WTC11 (cell line): ENCODE data around the gene ARHGEF39. TPM values are rescaled to one million over a fixed set of nuclear protein-coding genes. Genes with fewer than 3 reads are reported as not detected.
A peak's percentile ranks its signal among the peaks of the same experiment; 100 is the strongest.

ENCODE experiments used
- ATAC-seq: fragments of 200-7000 bp; cut with Tn5 transposase; 2 replicates; pipeline ENCODE4 v1.10.0; 2021; ENCODE audit warnings: mild to moderate bottlenecking, moderate library complexity
- CTCF ChIA-PET: fragments of 300-600 bp; sonication (Branson Sonifier 250); formaldehyde crosslinking; loops from one replicate; lab custom pipeline; 2021; ENCODE audit warnings: antibody characterized with exemption; lab: Charles Lee
- POLR2A ChIA-PET: fragments of 350-600 bp; sonication (Branson Sonifier 250); formaldehyde crosslinking; loops from one replicate; lab custom pipeline; 2021; ENCODE audit warnings: antibody characterized with exemption; lab: Charles Lee
- DNase-seq: peaks from one replicate; pipeline ENCODE4 v3.0.0; 2021; ENCODE audit warnings: low spot score
- H3K27ac Mint-ChIP-seq: 2 replicates; pipeline ENCODE4 v1.8.0; 2021; ENCODE audit warnings: mixed read lengths
- H3K27me3 Mint-ChIP-seq: 2 replicates; pipeline ENCODE4 v1.8.0; 2021; ENCODE audit warnings: low read depth, mild to moderate bottlenecking, moderate library complexity, mixed read lengths
- H3K36me3 Mint-ChIP-seq: 2 replicates; pipeline ENCODE4 v1.8.0; 2021; ENCODE audit warnings: mixed read lengths
- H3K4me1 Mint-ChIP-seq: 2 replicates; pipeline ENCODE4 v1.8.0; 2022; ENCODE audit warnings: mixed read lengths
- H3K4me3 Mint-ChIP-seq: 2 replicates; pipeline ENCODE4 v1.8.0; 2021; ENCODE audit warnings: mild to moderate bottlenecking, moderate library complexity, mixed read lengths
- H3K9me3 Mint-ChIP-seq: 2 replicates; pipeline ENCODE4 v1.8.0; 2021; ENCODE audit warnings: mixed read lengths
- ELF4 ChIP-seq: sonication (generic); formaldehyde crosslinking; IDR thresholded peaks from 2 replicates; pipeline ENCODE4 v1.8.1; 2022; ENCODE audit warnings: low read depth, mild to moderate bottlenecking, moderate library complexity, missing genetic modification reagents
- FOXK1 ChIP-seq: sonication (generic); formaldehyde crosslinking; IDR thresholded peaks from 2 replicates; pipeline ENCODE4 v1.8.0; 2022; ENCODE audit warnings: mild to moderate bottlenecking, moderate library complexity, missing genetic modification reagents
- FOXP1 ChIP-seq: sonication (generic); formaldehyde crosslinking; IDR thresholded peaks from 2 replicates; pipeline ENCODE4 v1.8.0; 2022; ENCODE audit warnings: missing genetic modification reagents, mild to moderate bottlenecking, moderate library complexity, borderline replicate concordance
- GABPB1 ChIP-seq: sonication (generic); formaldehyde crosslinking; IDR thresholded peaks from 2 replicates; pipeline ENCODE4 v1.8.1; 2023; ENCODE audit warnings: mild to moderate bottlenecking, missing genetic modification reagents
- GTF2I ChIP-seq: fragments of 250-450 bp; sonication (Bioruptor Pico); conservative IDR thresholded peaks from 2 replicates; pipeline ENCODE4 v1.4.0; 2021; ENCODE audit warnings: mild to moderate bottlenecking
- IRF2 ChIP-seq: sonication (generic); formaldehyde crosslinking; IDR thresholded peaks from 2 replicates; pipeline ENCODE4 v1.8.0; 2022; ENCODE audit warnings: low read depth, missing genetic modification reagents, borderline replicate concordance
- JUN ChIP-seq: sonication (generic); formaldehyde crosslinking; IDR thresholded peaks from 2 replicates; pipeline ENCODE4 v1.8.0; 2023; ENCODE audit warnings: mild to moderate bottlenecking, missing genetic modification reagents
- RELA ChIP-seq: sonication (generic); formaldehyde crosslinking; IDR thresholded peaks from 2 replicates; pipeline ENCODE4 v1.8.1; 2022; ENCODE audit warnings: missing genetic modification reagents, mild to moderate bottlenecking, borderline replicate concordance
- SMAD3 ChIP-seq: sonication (generic); formaldehyde crosslinking; IDR thresholded peaks from 2 replicates; pipeline ENCODE4 v1.8.0; 2022; ENCODE audit warnings: missing genetic modification reagents, mild to moderate bottlenecking, borderline replicate concordance
- SP1 ChIP-seq: sonication (generic); formaldehyde crosslinking; conservative IDR thresholded peaks from 2 replicates; pipeline ENCODE4 v1.8.1; 2022; ENCODE audit warnings: missing genetic modification reagents
- TCF7 ChIP-seq: sonication (generic); formaldehyde crosslinking; IDR thresholded peaks from 2 replicates; pipeline ENCODE4 v1.8.0; 2022; ENCODE audit warnings: mild to moderate bottlenecking, low read depth, missing genetic modification reagents, moderate library complexity
- ZNF121 ChIP-seq: sonication (generic); formaldehyde crosslinking; IDR thresholded peaks from 2 replicates; pipeline ENCODE4 v1.8.0; 2023; ENCODE audit warnings: missing genetic modification reagents
- ZNF138 ChIP-seq: sonication (generic); formaldehyde crosslinking; conservative IDR thresholded peaks from 2 replicates; pipeline ENCODE4 v1.8.1; 2022; ENCODE audit warnings: mild to moderate bottlenecking, moderate library complexity, missing genetic modification reagents
- ZNF263 ChIP-seq: sonication (generic); formaldehyde crosslinking; IDR thresholded peaks from 2 replicates; pipeline ENCODE4 v1.8.1; 2022; ENCODE audit warnings: low read depth, mild to moderate bottlenecking, moderate library complexity, missing genetic modification reagents
- ZNF317 ChIP-seq: sonication (generic); formaldehyde crosslinking; IDR thresholded peaks from 2 replicates; pipeline ENCODE4 v1.8.1; 2023; ENCODE audit warnings: low read depth, mild to moderate bottlenecking, moderate library complexity, missing genetic modification reagents, borderline replicate concordance
- total RNA-seq: library from RNA; stranded (reverse); gene quantifications from 3 replicates; pipeline ENCODE4 v1.2.3, GENCODE V29; 2021
- TF ChIP-seq, protein P1 (sequence below): sonication (generic); formaldehyde crosslinking; IDR thresholded peaks from 2 replicates; pipeline ENCODE4 v1.8.0; 2022; ENCODE audit warnings: mild to moderate bottlenecking, missing genetic modification reagents
- TF ChIP-seq, protein P2 (sequence below): sonication (generic); formaldehyde crosslinking; conservative IDR thresholded peaks from 2 replicates; pipeline ENCODE4 v1.8.1; 2023; ENCODE audit warnings: mild to moderate bottlenecking, low read depth, missing genetic modification reagents, moderate library complexity
- TF ChIP-seq, protein P3 (sequence below): fragments of 250-450 bp; sonication (Bioruptor Pico); conservative IDR thresholded peaks from 2 replicates; pipeline ENCODE4 v1.9.0; 2021; ENCODE audit warnings: mild to moderate bottlenecking
- TF ChIP-seq, protein P4 (sequence below): sonication (generic); formaldehyde crosslinking; IDR thresholded peaks from 2 replicates; pipeline ENCODE4 v1.8.1; 2023; ENCODE audit warnings: mild to moderate bottlenecking, moderate library complexity, missing genetic modification reagents
- TF ChIP-seq, protein P5 (sequence below): sonication (generic); formaldehyde crosslinking; IDR thresholded peaks from 2 replicates; pipeline ENCODE4 v1.8.0; 2023; ENCODE audit warnings: missing genetic modification reagents, mild to moderate bottlenecking, borderline replicate concordance
- TF ChIP-seq, protein P6 (sequence below): sonication (generic); formaldehyde crosslinking; IDR thresholded peaks from 2 replicates; pipeline ENCODE4 v1.8.0; 2022; ENCODE audit warnings: mild to moderate bottlenecking, missing genetic modification reagents

ARHGEF39 gene
- total RNA-seq, 1 experiment from 2014 or later, result 23.8 TPM

DNA sequence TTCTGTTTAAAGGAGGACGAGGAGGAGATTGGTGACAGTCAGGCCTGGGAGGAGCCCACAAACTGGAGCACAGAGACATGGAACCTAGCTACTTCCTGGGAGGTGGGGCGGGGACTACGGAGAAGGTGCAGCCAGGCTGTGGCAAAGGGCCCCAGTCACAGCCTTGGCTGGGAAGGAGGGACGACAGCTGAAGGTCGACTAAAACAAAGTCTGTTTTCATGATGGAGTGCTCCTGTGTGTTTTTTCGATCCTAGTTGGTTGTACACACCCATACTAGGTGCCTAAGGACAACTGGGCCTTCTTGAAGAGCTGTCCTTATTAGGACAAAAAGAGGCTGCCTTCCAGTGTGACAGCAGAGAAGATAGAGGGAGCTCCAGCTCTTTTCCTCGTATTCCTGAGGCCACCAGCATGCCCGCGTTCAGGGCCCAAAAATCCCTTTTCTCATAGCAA is 4.0 kb downstream of the ARHGEF39 start:
- ATAC-seq (no peak), DNase-seq (no peak)
- peaks cover 20% of the 10 kb centered on the region for H3K27me3 Mint-ChIP-seq
- peak overlapping the region; percentile 76 for H3K27ac Mint-ChIP-seq
- H3K4me3 Mint-ChIP-seq, result no peak overlapping the region
- TF ChIP-seq SP1 (CRISPR knock-in tag), result no peak
- TF ChIP-seq, protein P1, sequence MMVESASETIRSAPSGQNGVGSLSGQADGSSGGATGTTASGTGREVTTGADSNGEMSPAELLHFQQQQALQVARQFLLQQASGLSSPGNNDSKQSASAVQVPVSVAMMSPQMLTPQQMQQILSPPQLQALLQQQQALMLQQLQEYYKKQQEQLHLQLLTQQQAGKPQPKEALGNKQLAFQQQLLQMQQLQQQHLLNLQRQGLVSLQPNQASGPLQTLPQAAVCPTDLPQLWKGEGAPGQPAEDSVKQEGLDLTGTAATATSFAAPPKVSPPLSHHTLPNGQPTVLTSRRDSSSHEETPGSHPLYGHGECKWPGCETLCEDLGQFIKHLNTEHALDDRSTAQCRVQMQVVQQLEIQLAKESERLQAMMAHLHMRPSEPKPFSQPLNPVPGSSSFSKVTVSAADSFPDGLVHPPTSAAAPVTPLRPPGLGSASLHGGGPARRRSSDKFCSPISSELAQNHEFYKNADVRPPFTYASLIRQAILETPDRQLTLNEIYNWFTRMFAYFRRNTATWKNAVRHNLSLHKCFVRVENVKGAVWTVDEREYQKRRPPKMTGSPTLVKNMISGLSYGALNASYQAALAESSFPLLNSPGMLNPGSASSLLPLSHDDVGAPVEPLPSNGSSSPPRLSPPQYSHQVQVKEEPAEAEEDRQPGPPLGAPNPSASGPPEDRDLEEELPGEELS (CRISPR knock-in tag), result no peak
- TF ChIP-seq TCF7 (CRISPR knock-in tag), result no peak
- TF ChIP-seq RELA (CRISPR knock-in tag), result no peak
- TF ChIP-seq, protein P2, sequence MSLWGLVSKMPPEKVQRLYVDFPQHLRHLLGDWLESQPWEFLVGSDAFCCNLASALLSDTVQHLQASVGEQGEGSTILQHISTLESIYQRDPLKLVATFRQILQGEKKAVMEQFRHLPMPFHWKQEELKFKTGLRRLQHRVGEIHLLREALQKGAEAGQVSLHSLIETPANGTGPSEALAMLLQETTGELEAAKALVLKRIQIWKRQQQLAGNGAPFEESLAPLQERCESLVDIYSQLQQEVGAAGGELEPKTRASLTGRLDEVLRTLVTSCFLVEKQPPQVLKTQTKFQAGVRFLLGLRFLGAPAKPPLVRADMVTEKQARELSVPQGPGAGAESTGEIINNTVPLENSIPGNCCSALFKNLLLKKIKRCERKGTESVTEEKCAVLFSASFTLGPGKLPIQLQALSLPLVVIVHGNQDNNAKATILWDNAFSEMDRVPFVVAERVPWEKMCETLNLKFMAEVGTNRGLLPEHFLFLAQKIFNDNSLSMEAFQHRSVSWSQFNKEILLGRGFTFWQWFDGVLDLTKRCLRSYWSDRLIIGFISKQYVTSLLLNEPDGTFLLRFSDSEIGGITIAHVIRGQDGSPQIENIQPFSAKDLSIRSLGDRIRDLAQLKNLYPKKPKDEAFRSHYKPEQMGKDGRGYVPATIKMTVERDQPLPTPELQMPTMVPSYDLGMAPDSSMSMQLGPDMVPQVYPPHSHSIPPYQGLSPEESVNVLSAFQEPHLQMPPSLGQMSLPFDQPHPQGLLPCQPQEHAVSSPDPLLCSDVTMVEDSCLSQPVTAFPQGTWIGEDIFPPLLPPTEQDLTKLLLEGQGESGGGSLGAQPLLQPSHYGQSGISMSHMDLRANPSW, result no peak
- no peak for TF ChIP-seq ZNF121
- no peak for TF ChIP-seq ZNF317
- no peak for TF ChIP-seq ZNF263 (CRISPR knock-in tag)
- no peak for TF ChIP-seq SMAD3 (CRISPR knock-in tag)
- CTCF ChIA-PET, result interaction anchor here (0.8 to 10.2 kb wide), 24 partner anchors 9 to 175 kb away, joined by 3 to 127 read pairs (median 5); partner anchors contain the start of genes CREB3, GBA2, RGP1 and TLN1
- POLR2A ChIA-PET, result interaction anchor here (1.0 to 6.8 kb wide), 5 partner anchors 20 to 70 kb away, joined by 4 to 38 read pairs (median 8); partner anchors contain the start of genes CREB3, TLN1 and TPM2
- H3K36me3 Mint-ChIP-seq, result peaks cover 39% of the 10 kb centered on the region
- H3K9me3 Mint-ChIP-seq, result no peaks in the 10 kb centered on the region
- peaks cover 41% of the 10 kb centered on the region for H3K4me1 Mint-ChIP-seq

DNA sequence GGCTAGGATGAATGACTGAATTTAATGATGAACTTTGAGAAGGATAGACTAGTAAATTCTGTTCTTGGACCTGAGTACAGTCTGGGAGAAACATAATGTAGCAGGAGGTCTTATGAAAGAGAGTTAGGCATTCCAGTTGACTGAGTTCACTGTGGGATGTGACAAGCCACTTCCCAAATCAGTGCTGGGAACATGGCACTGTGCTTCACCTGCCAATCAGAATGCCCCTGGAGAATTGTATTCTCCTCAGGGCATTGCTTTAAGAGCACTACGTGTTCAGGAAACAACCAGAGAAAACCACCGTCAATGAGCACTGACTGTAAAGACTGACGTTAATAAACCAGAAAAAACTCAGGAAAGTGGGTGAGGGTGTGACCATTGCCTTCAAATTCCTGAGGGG is 5.7 kb downstream of the ARHGEF39 start:
- H3K9me3 Mint-ChIP-seq, result no peaks in the 10 kb centered on the region
- TF ChIP-seq, protein P3, sequence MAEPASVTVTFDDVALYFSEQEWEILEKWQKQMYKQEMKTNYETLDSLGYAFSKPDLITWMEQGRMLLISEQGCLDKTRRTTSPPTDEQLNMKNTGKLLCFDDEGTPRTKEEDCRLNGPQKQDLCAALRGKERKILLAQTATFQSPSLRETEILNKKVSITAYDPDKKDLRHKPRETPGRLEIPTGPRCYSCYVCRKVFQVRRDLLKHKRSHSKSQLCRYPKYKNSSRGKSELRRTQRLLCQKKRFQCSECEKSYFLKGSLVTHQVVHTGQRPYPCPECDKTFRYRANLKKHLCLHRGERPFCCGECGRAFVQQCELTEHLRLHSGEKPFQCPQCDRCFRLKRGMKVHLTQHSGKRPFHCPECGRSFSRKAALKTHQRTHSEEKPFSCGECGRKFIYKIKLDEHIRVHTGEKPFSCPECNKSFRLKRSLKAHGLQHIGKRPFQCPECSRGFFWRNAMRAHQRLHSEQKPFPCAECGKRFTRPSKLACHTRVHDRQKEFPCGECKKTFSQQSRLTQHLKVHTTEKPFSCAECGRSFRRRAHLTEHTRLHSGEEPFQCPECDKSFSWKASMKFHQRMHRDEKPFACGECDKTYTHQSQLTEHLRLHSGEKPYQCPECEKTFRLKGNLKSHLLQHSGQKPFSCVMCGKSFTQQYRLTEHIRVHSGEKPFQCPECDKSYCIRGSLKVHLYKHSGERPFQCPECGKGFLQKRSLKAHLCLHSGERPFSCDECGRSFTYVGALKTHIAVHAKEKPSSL (CRISPR knock-in tag), result no peak
- TF ChIP-seq, protein P4, sequence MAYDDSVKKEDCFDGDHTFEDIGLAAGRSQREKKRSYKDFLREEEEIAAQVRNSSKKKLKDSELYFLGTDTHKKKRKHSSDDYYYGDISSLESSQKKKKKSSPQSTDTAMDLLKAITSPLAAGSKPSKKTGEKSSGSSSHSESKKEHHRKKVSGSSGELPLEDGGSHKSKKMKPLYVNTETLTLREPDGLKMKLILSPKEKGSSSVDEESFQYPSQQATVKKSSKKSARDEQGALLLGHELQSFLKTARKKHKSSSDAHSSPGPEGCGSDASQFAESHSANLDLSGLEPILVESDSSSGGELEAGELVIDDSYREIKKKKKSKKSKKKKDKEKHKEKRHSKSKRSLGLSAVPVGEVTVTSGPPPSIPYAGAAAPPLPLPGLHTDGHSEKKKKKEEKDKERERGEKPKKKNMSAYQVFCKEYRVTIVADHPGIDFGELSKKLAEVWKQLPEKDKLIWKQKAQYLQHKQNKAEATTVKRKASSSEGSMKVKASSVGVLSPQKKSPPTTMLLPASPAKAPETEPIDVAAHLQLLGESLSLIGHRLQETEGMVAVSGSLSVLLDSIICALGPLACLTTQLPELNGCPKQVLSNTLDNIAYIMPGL (CRISPR knock-in tag), result no peak
- TF ChIP-seq ZNF263 (CRISPR knock-in tag), result no peak
- no peak for TF ChIP-seq ELF4
- no peak for TF ChIP-seq JUN
- no peak for TF ChIP-seq FOXP1 (CRISPR knock-in tag)
- TF ChIP-seq, protein P5, sequence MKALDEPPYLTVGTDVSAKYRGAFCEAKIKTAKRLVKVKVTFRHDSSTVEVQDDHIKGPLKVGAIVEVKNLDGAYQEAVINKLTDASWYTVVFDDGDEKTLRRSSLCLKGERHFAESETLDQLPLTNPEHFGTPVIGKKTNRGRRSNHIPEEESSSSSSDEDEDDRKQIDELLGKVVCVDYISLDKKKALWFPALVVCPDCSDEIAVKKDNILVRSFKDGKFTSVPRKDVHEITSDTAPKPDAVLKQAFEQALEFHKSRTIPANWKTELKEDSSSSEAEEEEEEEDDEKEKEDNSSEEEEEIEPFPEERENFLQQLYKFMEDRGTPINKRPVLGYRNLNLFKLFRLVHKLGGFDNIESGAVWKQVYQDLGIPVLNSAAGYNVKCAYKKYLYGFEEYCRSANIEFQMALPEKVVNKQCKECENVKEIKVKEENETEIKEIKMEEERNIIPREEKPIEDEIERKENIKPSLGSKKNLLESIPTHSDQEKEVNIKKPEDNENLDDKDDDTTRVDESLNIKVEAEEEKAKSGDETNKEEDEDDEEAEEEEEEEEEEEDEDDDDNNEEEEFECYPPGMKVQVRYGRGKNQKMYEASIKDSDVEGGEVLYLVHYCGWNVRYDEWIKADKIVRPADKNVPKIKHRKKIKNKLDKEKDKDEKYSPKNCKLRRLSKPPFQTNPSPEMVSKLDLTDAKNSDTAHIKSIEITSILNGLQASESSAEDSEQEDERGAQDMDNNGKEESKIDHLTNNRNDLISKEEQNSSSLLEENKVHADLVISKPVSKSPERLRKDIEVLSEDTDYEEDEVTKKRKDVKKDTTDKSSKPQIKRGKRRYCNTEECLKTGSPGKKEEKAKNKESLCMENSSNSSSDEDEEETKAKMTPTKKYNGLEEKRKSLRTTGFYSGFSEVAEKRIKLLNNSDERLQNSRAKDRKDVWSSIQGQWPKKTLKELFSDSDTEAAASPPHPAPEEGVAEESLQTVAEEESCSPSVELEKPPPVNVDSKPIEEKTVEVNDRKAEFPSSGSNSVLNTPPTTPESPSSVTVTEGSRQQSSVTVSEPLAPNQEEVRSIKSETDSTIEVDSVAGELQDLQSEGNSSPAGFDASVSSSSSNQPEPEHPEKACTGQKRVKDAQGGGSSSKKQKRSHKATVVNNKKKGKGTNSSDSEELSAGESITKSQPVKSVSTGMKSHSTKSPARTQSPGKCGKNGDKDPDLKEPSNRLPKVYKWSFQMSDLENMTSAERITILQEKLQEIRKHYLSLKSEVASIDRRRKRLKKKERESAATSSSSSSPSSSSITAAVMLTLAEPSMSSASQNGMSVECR, result no peak
- TF ChIP-seq FOXK1 (CRISPR knock-in tag), result no peak
- TF ChIP-seq TCF7 (CRISPR knock-in tag), result no peak
- no peak for TF ChIP-seq IRF2 (CRISPR knock-in tag)
- TF ChIP-seq GTF2I (CRISPR knock-in tag), result no peak
- TF ChIP-seq, protein P6, sequence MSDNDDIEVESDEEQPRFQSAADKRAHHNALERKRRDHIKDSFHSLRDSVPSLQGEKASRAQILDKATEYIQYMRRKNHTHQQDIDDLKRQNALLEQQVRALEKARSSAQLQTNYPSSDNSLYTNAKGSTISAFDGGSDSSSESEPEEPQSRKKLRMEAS (CRISPR knock-in tag), result no peak
- TF ChIP-seq ZNF138 (CRISPR knock-in tag), result no peak
- TF ChIP-seq GABPB1, result no peak
- TF ChIP-seq, all 79 proteins: peak for 0
- ChIA-PET CTCF (interaction anchor here (1.0 to 10.2 kb wide), 15 partner anchors 10 to 155 kb away, joined by 3 to 127 read pairs (median 16); partner anchors contain the start of genes CREB3, HINT2, SIT1 and TESK1), POLR2A (interaction anchor here (6.8 kb wide), 1 partner anchor 31 kb away, joined by 38 read pairs; the partner anchor contains the start of gene TPM2)
- H3K27me3 Mint-ChIP-seq, result peaks cover 23% of the 10 kb centered on the region
- H3K4me1 Mint-ChIP-seq, result peaks cover 35% of the 10 kb centered on the region
- H3K4me3 Mint-ChIP-seq, result peak overlapping the region; percentile 85
- H3K36me3 Mint-ChIP-seq, result peaks cover 39% of the 10 kb centered on the region
- peak overlapping the region; percentile 64 for H3K27ac Mint-ChIP-seq
- ATAC-seq, result no peak
- no peak for DNase-seq
